Endothelial cell of hepatic sinusoid (primary cell): Measurements from ENCODE around the gene RIT1.

Experiments
- in situ Hi-C: cut with HindIII; loops from 2 replicates; pipeline ENCODE4 v1.10.0; 2017; ENCODE audit warnings: low sequenced_read_pairs

The RIT1 gene

GRCh38 chr1:155911156-155912055, at the start of gene RIT1:
Gene RIT1, minus strand, starts transcription at chr1:155911349. Its CDS starts 588 bp downstream, at chr1:155910761.
- in situ Hi-C loops: no loop called here

GRCh38 chr1:155960081-155960745, 49.1 kb upstream of the RIT1 start:
- in situ Hi-C loops: no loop called here

GRCh38 chr1:155957411-155957915, 46.3 kb upstream of the RIT1 start:
- in situ Hi-C loops: no loop called here

GRCh38 chr1:155954645-155955044, 43.5 kb upstream of the RIT1 start:
- in situ Hi-C loops: no loop called here

GRCh38 chr1:155952505-155952890, 41.3 kb upstream of the RIT1 start:
- in situ Hi-C loops: no loop called here

- in situ Hi-C loops: no loop called here
Measured at GRCh38 chr1:155951753-155952504, 40.8 kb upstream of the RIT1 start.

GRCh38 chr1:155950829-155951228, 39.7 kb upstream of the RIT1 start:
- in situ Hi-C loops: no loop called here

GRCh38 chr1:155947741-155948140, 36.6 kb upstream of the RIT1 start:
- in situ Hi-C loops: loop anchor here (10.0 kb wide), 2 partner anchors 67 to 187 kb away; no protein-coding TSS in a partner anchor

- in situ Hi-C loops: loop anchor here (10.0 kb wide), 2 partner anchors 68 to 188 kb away; no protein-coding TSS in a partner anchor
Measured at GRCh38 chr1:155947292-155947691, 36.1 kb upstream of the RIT1 start.

GRCh38 chr1:155946633-155947219, 35.6 kb upstream of the RIT1 start:
- in situ Hi-C loops: loop anchor here (10.0 kb wide), 2 partner anchors 68 to 188 kb away; no protein-coding TSS in a partner anchor

- in situ Hi-C loops: loop anchor here (10.0 kb wide), 2 partner anchors 70 to 190 kb away; no protein-coding TSS in a partner anchor
Measured at GRCh38 chr1:155944444-155944799, 33.3 kb upstream of the RIT1 start.

GRCh38 chr1:155942578-155943141, 31.5 kb upstream of the RIT1 start:
- in situ Hi-C loops: loop anchor here (10.0 kb wide), 2 partner anchors 72 to 192 kb away; no protein-coding TSS in a partner anchor

GRCh38 chr1:155941845-155942531, 30.8 kb upstream of the RIT1 start:
- in situ Hi-C loops: loop anchor here (10.0 kb wide), 2 partner anchors 73 to 193 kb away; no protein-coding TSS in a partner anchor

GRCh38 chr1:155940993-155941844, 30.1 kb upstream of the RIT1 start, which contains the start of gene RXFP4:
Gene RXFP4, plus strand, starts transcription at chr1:155941638. Its CDS starts 72 bp downstream, at chr1:155941710.
- in situ Hi-C loops: loop anchor here (10.0 kb wide), 2 partner anchors 74 to 194 kb away; no protein-coding TSS in a partner anchor

- in situ Hi-C loops: loop anchor here (10.0 kb wide), 2 partner anchors 74 to 194 kb away; no protein-coding TSS in a partner anchor
Measured at GRCh38 chr1:155940482-155940992, 29.4 kb upstream of the RIT1 start.

- in situ Hi-C loops: no loop called here
Measured at GRCh38 chr1:155938220-155938627, 27.1 kb upstream of the RIT1 start.

- in situ Hi-C loops: no loop called here
Measured at GRCh38 chr1:155934936-155935590, 23.9 kb upstream of the RIT1 start.
